PC-3 (cell line): ENCODE data around the gene DMD. TPM values are rescaled to one million over a fixed set of nuclear protein-coding genes. Genes with fewer than 3 reads are reported as not detected.

ENCODE experiments used
- ATAC-seq: fragments of 200-7000 bp; cut with Tn5 transposase; 2 replicates; pipeline ENCODE4 v1.9.1; 2020; ENCODE audit warnings: mild to moderate bottlenecking, moderate library complexity
- BruUV-seq: library from RNA; stranded (reverse); fragments of 400-500 nt; replicated peaks from 2 replicates; lab custom pipeline; 2021; lab: Mats Ljungman, UMichigan
- CTCF ChIA-PET: fragments of 300-600 bp; sonication (Branson Sonifier 250); formaldehyde crosslinking; loops from one replicate; lab custom pipeline; 2022; ENCODE audit warnings: antibody characterized with exemption; lab: Charles Lee
- POLR2A ChIA-PET: fragments of 300-600 bp; sonication (Branson Sonifier 250); formaldehyde crosslinking; loops from one replicate; lab custom pipeline; 2022; ENCODE audit warnings: antibody characterized with exemption; ENCODE audit not compliant: unreplicated experiment; lab: Charles Lee
- DNase-seq: peaks from one replicate; pipeline ENCODE4 v3.0.0-alpha.2; 2015
- H2AFZ ChIP-seq: fragments of 300-600 bp; sonication (generic); 2 replicates; pipeline ENCODE4 v1.6.0; 2016; ENCODE audit warnings: antibody characterized with exemption, low read length
- H3F3A ChIP-seq: fragments of 300-600 bp; sonication (generic); one replicate; pipeline ENCODE4 v1.6.0; 2017; ENCODE audit warnings: antibody characterized with exemption, low read length, control low read depth, mild to moderate bottlenecking; ENCODE audit not compliant: unreplicated experiment
- H3K27ac ChIP-seq: fragments of 300-600 bp; sonication (generic); 2 replicates; pipeline ENCODE4 v1.5.1; 2016; ENCODE audit warnings: mild to moderate bottlenecking, low read length
- H3K27me3 ChIP-seq: fragments of 300-600 bp; sonication (generic); 2 replicates; pipeline ENCODE4 v1.6.1; 2016; ENCODE audit warnings: low read length, mixed read lengths
- H3K36me3 ChIP-seq: fragments of 300-600 bp; sonication (generic); 2 replicates; pipeline ENCODE4 v1.6.1; 2016; ENCODE audit warnings: low read depth, mixed run types, low read length, mixed read lengths
- H3K4me1 ChIP-seq: fragments of 300-600 bp; sonication (generic); 2 replicates; pipeline ENCODE4 v1.5.1; 2016; ENCODE audit warnings: low read length; ENCODE audit not compliant: insufficient read depth
- H3K4me2 ChIP-seq: fragments of 300-600 bp; sonication (generic); 2 replicates; pipeline ENCODE4 v1.6.0; 2016; ENCODE audit warnings: low read length
- H3K4me3 ChIP-seq: fragments of 300-600 bp; sonication (generic); 2 replicates; pipeline ENCODE4 v1.5.1; 2016; ENCODE audit warnings: mild to moderate bottlenecking, low read length, mixed read lengths
- H3K79me2 ChIP-seq: fragments of 300-600 bp; sonication (generic); 2 replicates; pipeline ENCODE4 v1.6.1; 2017; ENCODE audit warnings: low read length, mixed read lengths
- H3K9ac ChIP-seq: fragments of 300-600 bp; sonication (generic); 2 replicates; pipeline ENCODE4 v1.6.0; 2016; ENCODE audit warnings: mild to moderate bottlenecking, low read length
- H3K9me2 ChIP-seq: fragments of 300-600 bp; sonication (generic); replicated peaks from 2 replicates; pipeline ENCODE4 v1.6.1; 2016; ENCODE audit warnings: mixed run types, low read length, mixed read lengths
- H3K9me3 ChIP-seq: fragments of 300-600 bp; sonication (generic); 2 replicates; pipeline ENCODE4 v1.6.1; 2016; ENCODE audit warnings: low read length, mixed read lengths
- H4K20me1 ChIP-seq: fragments of 300-600 bp; sonication (generic); 2 replicates; pipeline ENCODE4 v1.6.1; 2016; ENCODE audit warnings: low read length, mixed read lengths
- CTCF ChIP-seq: fragments of 300-600 bp; sonication (generic); conservative IDR thresholded peaks from 2 replicates; pipeline ENCODE4 v1.5.1; 2017; ENCODE audit warnings: antibody characterized with exemption, low read depth, mild to moderate bottlenecking, low read length
- EZH2 ChIP-seq: fragments of 300-600 bp; sonication (generic); IDR thresholded peaks from one replicate; pipeline ENCODE4 v1.6.1; 2017; ENCODE audit warnings: antibody characterized with exemption, mild to moderate bottlenecking, low read length; ENCODE audit not compliant: unreplicated experiment
- EZH2phosphoT487 ChIP-seq: fragments of 300-600 bp; sonication (generic); IDR thresholded peaks from 2 replicates; pipeline ENCODE4 v1.6.1; 2018; ENCODE audit warnings: mild to moderate bottlenecking, antibody characterized with exemption, low read length, borderline replicate concordance
- intact Hi-C: fragments of 100-400 bp; cut with micrococcal nuclease; formaldehyde crosslinking; loops from 2 replicates; pipeline ENCODE4 v1.9.0; 2023
- total RNA-seq: library from RNA; depleted of rRNA; stranded (reverse); fragments of >200 nt; gene quantifications from 2 replicates; pipeline ENCODE4 v1.2.3, GENCODE V29; 2014

DMD gene
- total RNA-seq, 1 experiment from 2014 or later, result not detected

DNA sequence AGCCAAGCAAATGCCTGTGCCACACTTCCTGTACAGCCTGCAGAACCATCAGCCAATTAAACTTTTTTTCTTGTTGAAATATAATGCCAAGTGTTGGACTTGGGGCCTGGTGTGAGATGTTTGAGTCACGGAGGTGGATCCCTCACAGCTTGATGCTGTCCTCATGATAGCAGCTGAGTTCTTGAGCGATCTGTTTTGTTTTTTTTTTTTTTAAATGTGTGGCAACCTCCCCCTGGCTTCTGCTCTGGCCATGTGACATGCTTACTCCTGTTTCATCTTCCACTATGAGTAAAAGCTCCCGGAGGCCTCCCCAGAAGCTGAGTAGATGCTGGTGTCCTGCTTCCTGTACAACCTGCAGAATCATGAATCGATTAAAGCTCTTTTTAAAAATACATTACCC is 1166.2 kb downstream of the DMD start:
- no peak for DNase-seq
- POLR2A ChIA-PET, result no interaction called here
- Histone ChIP-seq H3K27me3 (no peaks in the 10 kb centered on the region), H3K4me3 (no peak overlapping the region), H3K9me2 (no peaks in the 10 kb centered on the region), H2AFZ (no peak overlapping the region), H3K9me3 (no peaks in the 10 kb centered on the region), H3K4me1 (no peaks in the 10 kb centered on the region), H3K4me2 (no peak overlapping the region), H3K9ac (no peak overlapping the region), H3K36me3 (no peaks in the 10 kb centered on the region), H3K27ac (no peak overlapping the region), H4K20me1 (no peaks in the 10 kb centered on the region), H3F3A (no peaks in the 10 kb centered on the region), H3K79me2 (no peaks in the 10 kb centered on the region)
- BruUV-seq, result no TSS peak
- CTCF ChIA-PET, result no interaction called here
- no peak for ATAC-seq
- TF ChIP-seq EZH2phosphoT487 (no peak), EZH2 (no peak)
- intact Hi-C loops, result no loop called here

DNA sequence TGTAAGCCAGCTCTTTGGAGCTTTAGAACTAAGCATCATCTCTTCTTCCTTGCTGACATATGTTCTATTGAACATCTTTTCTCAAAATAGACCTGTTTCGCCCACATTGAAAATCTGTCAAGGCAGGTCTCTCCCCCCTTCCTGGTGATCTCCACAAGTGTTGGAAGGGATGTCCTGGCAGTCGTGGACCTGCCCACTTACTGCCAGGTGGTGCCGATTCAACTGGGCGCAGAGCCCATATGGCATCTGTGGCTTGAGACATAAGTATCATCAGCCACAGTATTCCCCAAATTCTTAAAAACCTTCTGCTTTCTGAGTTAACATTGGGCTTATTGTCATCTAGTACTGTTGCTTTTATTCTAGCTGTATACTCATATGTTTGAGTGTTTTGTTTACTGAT is 1170.2 kb downstream of the DMD start:
- intact Hi-C loops, result no loop called here
- Histone ChIP-seq H3F3A (no peaks in the 10 kb centered on the region), H3K9me2 (no peaks in the 10 kb centered on the region), H3K36me3 (no peaks in the 10 kb centered on the region), H3K4me3 (no peak overlapping the region), H3K9ac (no peak overlapping the region), H3K27ac (no peak overlapping the region), H3K9me3 (no peaks in the 10 kb centered on the region), H2AFZ (no peak overlapping the region), H4K20me1 (no peaks in the 10 kb centered on the region), H3K4me1 (no peaks in the 10 kb centered on the region), H3K4me2 (no peak overlapping the region), H3K79me2 (no peaks in the 10 kb centered on the region), H3K27me3 (no peaks in the 10 kb centered on the region)
- ChIA-PET CTCF (no interaction called here), POLR2A (no interaction called here)
- no peak for ATAC-seq
- no peak for DNase-seq
- BruUV-seq, result no TSS peak
- TF ChIP-seq EZH2phosphoT487 (no peak), EZH2 (no peak), CTCF (no peak)

DNA sequence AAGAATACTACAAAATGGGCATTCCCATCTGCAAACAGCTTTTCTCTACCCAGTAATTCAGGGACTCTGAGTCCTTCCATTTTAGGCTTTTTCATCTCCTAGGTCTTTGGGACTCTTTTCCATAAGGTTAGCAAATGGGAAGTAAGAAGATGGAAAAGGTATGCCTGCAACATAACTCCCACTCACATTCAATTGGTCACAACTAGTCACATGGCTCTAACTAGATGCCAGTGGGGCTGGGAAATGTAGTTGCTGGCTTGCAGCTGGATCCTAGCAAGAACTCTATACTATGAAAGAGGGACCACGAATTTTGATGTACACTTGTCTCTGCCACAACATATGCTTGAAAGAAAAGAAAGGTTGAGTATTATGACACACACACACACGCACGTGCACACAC is 1184.6 kb downstream of the DMD start:
- Histone ChIP-seq H3K36me3 (no peaks in the 10 kb centered on the region), H3K9ac (no peak overlapping the region), H3K27ac (no peak overlapping the region), H3K4me1 (no peaks in the 10 kb centered on the region), H3K27me3 (no peaks in the 10 kb centered on the region), H3K9me3 (no peaks in the 10 kb centered on the region), H3K4me2 (no peak overlapping the region), H2AFZ (no peak overlapping the region), H3K9me2 (no peaks in the 10 kb centered on the region), H3K4me3 (no peak overlapping the region), H4K20me1 (no peaks in the 10 kb centered on the region), H3F3A (no peaks in the 10 kb centered on the region), H3K79me2 (no peaks in the 10 kb centered on the region)
- no TSS peak for BruUV-seq
- ATAC-seq (no peak), DNase-seq (no peak)
- ChIA-PET CTCF (no interaction called here), POLR2A (no interaction called here)
- TF ChIP-seq CTCF (no peak), EZH2 (no peak), EZH2phosphoT487 (no peak)
- intact Hi-C loops, result no loop called here
